Glomerular visceral epithelial cell (primary cell): Measurements from ENCODE around the gene TRAF1.

Experiments
- DNase-seq: peaks from one replicate; pipeline ENCODE4 v3.0.0-alpha.2; 2016; ENCODE audit errors: extremely low spot score

The TRAF1 gene

GRCh38 chr9:120889606-120890271 is 36.9 kb downstream of the TRAF1 start:
- no peak for DNase-seq

GRCh38 chr9:120888626-120889025 is 38.0 kb downstream of the TRAF1 start:
- DNase-seq = no peak

GRCh38 chr9:120886490-120886967 is 40.1 kb downstream of the TRAF1 start:
- peak; percentile 95 for DNase-seq

- no peak for DNase-seq
Measured at GRCh38 chr9:120885958-120886357, 40.6 kb downstream of the TRAF1 start.

GRCh38 chr9:120885457-120885856 is 41.1 kb downstream of the TRAF1 start:
- DNase-seq = no peak

GRCh38 chr9:120883608-120883996 is 43.0 kb downstream of the TRAF1 start:
- DNase-seq = no peak

GRCh38 chr9:120882935-120883607 is 43.5 kb downstream of the TRAF1 start:
- peak; percentile 69 for DNase-seq

- DNase-seq = no peak
Measured at GRCh38 chr9:120879446-120879845, 47.1 kb downstream of the TRAF1 start.

- DNase-seq = no peak
Measured at GRCh38 chr9:120878188-120879130, 48.1 kb downstream of the TRAF1 start.

GRCh38 chr9:120877276-120878034 is 49.1 kb downstream of the TRAF1 start:
- DNase-seq = peak; percentile 73

- DNase-seq = no peak
Measured at GRCh38 chr9:120876842-120877240, 49.8 kb downstream of the TRAF1 start, which contains the start of gene PHF19. Gene PHF19, minus strand, starts transcription at chr9:120877188. Its CDS starts 2,447 bp downstream, at chr9:120874741.

- peak; percentile 95 for DNase-seq
Measured at GRCh38 chr9:120875954-120876841, 50.4 kb downstream of the TRAF1 start.

GRCh38 chr9:120875643-120875953 is 51.0 kb downstream of the TRAF1 start:
- DNase-seq = no peak

GRCh38 chr9:120875195-120875565 is 51.4 kb downstream of the TRAF1 start:
- DNase-seq = no peak

- no peak for DNase-seq
Measured at GRCh38 chr9:120874226-120875194, 52.1 kb downstream of the TRAF1 start.

- peak; percentile 86 for DNase-seq
Measured at GRCh38 chr9:120873512-120873911, 53.1 kb downstream of the TRAF1 start.

GRCh38 chr9:120872791-120873502 is 53.6 kb downstream of the TRAF1 start:
- no peak for DNase-seq

GRCh38 chr9:120870206-120870605 is 56.4 kb downstream of the TRAF1 start:
- DNase-seq = no peak

GRCh38 chr9:120869726-120870125 is 56.9 kb downstream of the TRAF1 start:
- no peak for DNase-seq
